Measurements from ENCODE around the gene CITED2. TPM values are rescaled to one million over a fixed set of nuclear protein-coding genes. Genes with fewer than 3 reads are reported as not detected.
"Not testable (repeated sequence)": the region's sequence is repeated elsewhere in the genome, so short reads cannot be mapped to it uniquely, and the experiment has no call there.

Gene CITED2
- polyA plus RNA-seq, 1 donor, result 99.3 TPM

DNA sequence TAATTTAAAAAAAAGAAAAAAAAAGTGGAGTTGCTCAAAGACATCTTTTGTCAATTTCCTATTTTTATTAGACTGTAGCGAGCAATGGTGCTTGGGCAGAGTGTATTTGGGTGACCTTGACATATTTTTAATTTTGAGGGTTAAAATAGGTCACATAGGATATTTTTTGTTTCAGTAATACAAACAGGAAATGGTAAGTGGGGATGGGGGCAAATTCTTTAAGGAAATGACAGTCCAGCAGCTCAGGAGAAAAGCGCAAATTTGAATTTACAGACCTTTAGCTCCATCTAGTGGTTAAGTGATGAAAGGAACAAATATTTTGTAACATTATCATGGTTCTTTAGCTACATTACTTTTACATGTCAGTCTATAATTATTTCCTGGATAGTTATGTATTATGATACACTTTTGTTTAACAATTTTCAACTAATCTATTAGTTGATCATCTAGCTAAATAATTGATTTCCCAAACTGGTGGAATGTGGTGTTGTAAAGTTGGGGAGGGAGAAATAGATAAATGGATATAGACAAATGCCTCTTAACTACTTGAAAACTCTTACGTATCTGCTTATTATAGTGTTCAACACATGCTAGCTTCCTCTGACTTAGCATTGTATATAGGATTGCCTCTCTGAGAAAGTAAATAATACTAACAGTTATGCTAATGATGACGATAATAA is 10.0 kb downstream of the CITED2 start:
- no peak for DNase-seq (ENCODE audit: low read depth)

- DNase-seq (ENCODE audit: low read depth), result not testable (repeated sequence)
Measured at GRCh38 chr6:139363797-139364196, 10.7 kb downstream of the CITED2 start.

- not testable (repeated sequence) for DNase-seq (ENCODE audit: low read depth)
Measured at GRCh38 chr6:139363123-139363522, 11.3 kb downstream of the CITED2 start.

DNA sequence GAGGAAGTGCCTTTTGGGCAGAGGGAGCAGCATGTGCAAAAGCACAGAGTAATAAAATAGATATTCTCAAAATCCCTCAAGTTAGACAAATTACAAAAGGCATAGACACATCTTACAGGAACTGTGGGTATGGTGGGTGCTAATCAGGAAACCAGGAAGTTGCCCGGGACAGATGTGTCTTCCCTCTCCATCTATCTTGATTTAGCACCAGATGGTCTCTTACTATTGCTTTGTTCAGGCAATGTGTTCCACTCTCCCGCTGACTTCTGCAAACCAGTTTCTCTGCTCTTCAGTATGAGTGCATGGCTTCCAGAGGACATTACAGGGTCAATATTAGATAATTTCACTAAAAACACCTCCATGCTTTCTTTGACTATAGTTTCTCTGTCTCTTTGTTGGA is 13.2 kb downstream of the CITED2 start:
- DNase-seq (ENCODE audit: low read depth), result no peak

- DNase-seq (ENCODE audit: low read depth), result no peak
Measured at GRCh38 chr6:139356924-139357323, 17.5 kb downstream of the CITED2 start.

DNA sequence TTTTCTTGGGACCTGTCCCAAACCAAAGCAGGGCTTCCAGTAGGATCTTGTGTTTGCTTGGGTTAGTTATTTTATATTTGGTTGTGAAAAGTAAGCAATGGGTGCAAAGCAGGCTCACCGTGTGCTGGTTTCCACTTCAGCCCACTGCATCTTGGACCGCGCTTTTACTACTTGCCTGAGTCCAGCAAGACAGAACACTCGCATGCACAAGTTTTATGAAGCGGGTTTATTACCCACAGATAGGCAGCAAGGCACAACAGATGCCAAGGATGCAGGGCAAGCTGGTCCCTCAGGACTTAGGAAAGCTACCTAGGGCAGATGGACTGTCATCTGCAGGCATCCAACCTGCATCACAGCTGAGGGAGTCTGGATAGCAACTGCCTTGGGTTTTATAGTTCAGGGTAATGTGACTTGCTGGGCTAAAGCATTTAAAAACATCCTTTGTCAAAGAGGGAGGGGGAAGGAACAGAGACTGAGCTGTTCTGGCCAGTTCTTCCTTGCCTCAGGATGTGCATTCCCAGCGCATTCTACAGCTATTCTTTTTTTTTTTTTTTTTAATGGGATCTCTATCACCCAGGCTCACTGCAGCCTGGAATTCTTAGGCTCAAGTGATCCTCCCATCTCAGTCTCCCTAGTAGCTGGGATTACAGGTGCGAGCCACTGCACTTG is 18.5 kb downstream of the CITED2 start:
- DNase-seq (ENCODE audit: low read depth), result no peak

DNA sequence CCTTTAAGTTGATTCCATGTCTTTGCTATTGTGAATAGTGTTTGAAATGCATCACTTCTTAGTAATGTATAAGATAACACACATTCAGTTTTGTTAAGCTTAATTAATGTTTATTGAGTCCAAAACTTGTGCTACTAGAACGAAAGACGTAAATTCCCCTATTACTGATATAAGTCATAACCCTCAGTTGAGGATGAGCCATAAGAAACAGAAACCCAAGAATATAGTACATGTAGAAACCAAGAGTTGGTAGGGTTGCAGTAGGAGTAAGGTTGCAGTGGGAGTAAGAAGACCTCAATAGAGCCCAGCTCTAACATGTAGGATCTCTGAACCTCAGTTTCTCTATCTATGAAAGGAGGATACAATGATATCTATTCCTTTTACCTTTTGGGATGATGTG is 19.3 kb downstream of the CITED2 start:
- DNase-seq (ENCODE audit: low read depth), result no peak

GRCh38 chr6:139354189-139354588 is 20.3 kb downstream of the CITED2 start:
- no peak for DNase-seq (ENCODE audit: low read depth)

GRCh38 chr6:139349464-139350020 is 24.9 kb downstream of the CITED2 start:
- DNase-seq (ENCODE audit: low read depth), result no peak

- no peak for DNase-seq (ENCODE audit: low read depth)
Measured at GRCh38 chr6:139346392-139346791, 28.1 kb downstream of the CITED2 start.

DNA sequence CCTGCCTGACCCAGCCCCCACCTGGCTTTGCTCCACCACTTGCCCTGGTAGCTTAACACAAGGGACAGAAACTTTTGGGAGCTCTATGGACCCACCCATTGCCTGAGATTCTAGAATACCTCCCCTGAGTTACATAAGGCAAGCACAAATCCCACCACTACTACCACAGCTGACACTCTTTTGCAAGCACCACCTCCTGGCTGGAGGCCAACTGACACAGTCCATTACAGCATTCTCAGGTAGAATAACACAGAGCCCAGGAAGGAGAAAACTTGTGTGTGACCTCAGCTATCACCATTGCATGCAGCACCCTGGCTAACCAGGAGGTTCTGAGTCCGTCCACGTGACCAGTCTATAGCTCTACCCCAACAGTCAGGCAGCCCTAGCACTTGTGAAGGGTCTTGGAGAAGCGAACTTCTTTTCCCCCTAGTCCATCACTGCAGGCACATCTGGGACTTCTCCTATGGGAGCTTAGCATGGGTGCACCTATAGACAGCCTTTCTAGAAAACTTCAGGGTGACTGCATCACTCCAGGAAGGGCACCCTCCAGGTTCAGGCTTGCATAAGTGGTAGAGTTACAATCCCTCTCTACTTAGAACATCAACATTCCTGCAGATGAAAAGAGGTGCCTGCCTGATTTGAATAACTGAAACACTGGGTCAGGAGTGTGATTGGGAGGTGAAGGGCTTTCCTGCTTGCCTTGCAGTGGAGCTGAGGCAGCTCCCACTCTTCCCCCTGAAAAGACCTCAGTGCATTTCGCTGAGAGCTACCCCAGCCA is 30.1 kb downstream of the CITED2 start:
- no peak for DNase-seq (ENCODE audit: low read depth)

DNA sequence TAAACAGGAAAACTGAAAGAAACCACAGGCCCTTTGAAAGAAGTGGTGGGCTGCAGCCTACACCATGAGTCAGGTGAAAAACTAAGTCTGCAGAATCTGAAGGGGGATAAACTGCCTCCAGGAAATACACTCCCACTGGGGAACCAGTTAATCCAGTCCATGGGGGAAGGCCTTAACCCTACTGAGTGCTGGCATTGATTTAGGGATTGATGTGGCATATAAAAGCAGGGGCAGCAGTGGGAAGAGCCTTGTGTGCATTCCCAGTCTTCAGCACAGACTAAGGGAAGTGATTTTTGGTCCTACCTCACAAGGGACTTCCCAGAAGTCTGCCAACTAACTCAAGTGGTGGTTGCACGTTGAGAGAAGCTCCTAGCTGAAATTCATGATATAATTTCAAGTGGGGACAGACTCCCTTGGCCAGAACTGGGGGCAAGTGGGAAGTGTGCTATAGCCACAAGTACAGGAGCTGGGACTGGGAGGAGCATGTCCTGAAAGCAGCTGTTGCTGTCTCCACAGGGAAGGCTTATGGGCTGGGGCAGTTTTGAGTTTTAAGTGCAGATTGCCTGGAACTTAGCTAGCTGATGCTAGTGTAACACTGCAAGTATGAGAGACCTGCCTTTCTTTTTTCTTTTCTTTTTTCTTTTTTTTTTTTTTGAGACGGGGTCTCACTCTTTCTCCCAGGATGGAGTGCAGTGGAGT is 31.2 kb downstream of the CITED2 start:
- DNase-seq (ENCODE audit: low read depth), result no peak

DNA sequence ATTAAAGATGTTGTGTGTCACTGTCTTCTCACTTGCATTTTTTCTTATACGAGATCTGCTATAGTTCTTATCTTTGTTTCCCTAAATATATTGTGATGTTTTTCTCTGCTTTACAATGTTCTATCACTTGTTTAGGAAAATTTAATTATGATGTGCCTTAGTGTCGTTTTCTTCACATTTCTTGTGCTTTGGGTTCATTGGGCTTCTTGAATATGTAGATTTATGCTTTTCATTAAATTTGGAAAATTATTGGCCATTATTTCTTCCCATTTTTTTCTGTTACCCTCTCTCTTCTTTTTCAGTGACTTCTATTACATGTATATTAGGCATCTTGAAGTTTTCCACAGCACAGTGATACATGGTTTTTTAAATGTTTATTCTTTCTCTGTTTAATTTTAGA is 33.4 kb downstream of the CITED2 start:
- no peak for DNase-seq (ENCODE audit: low read depth)

DNA sequence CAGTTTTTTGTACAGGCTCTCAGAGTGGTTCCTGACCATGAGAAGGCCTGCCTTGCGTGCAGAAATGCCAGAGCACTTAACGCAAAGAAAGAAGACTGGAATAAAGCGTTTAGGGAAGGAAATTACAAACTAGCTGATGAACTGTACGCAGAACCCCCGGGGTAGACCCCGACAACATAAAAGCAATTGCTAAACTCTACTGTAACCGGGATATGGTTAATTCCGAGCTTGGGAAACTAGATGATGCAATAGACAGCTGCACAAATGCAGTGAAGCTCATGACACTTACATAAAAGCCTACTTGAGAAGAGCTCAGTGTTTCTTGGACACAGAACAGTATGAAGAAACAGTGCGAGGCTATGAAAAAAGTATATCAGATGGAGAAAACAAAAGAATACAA is 35.7 kb downstream of the CITED2 start:
- no peak for DNase-seq (ENCODE audit: low read depth)

GRCh38 chr6:139337830-139338229 is 36.6 kb downstream of the CITED2 start:
- DNase-seq (ENCODE audit: low read depth), result no peak

DNA sequence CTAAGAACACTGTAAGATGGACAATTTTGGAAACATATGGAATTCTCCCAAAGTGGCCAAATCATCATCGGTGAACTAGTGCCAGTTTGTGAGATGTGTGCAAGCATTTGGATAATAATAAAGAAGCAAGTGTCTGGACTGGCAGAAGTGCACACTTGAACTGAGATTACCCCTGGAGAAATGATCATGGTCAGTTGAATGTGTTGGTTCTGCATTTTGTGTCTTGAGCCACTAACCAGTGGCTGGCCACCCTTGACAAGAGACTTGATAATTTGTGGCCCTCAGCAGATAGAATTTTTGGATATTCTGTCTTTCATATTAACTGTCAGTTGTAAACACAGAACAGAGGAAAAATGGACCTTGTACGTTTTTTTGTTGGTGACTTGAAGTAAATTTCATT is 37.4 kb downstream of the CITED2 start:
- DNase-seq (ENCODE audit: low read depth), result no peak

- no peak for DNase-seq (ENCODE audit: low read depth)
Measured at GRCh38 chr6:139336488-139336887, 38.0 kb downstream of the CITED2 start.

- no peak for DNase-seq (ENCODE audit: low read depth)
Measured at GRCh38 chr6:139335447-139336210, 38.8 kb downstream of the CITED2 start.

DNA sequence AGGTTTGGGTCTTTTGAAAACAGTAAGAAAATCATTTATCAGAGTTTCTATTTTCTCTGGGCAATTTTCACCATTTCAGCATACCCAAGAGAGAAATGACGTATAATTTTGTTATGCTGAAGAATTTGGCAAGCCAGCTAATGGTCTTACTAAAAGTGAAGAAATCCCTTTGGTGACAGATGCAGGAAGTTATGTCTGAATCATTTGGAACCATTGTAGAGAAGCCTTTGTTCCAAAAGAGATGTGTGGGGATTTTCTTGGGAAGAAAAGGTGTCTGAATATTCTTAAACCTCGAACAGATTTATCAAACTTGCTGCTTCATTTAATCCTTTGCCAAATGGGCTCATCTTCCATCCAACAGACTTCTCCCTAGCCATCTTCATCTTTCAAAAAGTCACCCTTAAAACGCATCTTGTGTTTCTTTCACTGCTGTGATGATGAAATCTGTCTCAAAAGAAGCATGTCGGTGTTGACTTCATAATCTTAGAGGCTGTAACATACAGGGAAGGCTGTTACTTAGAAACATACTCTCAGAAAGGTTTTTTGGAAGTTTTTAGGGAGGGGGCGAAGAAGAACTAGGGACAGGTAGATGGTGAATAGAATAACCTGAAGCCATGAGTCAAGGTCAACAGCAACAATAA is 39.5 kb downstream of the CITED2 start:
- DNase-seq (ENCODE audit: low read depth), result peak; percentile 81

- no peak for DNase-seq (ENCODE audit: low read depth)
Measured at GRCh38 chr6:139330826-139331500, 43.5 kb downstream of the CITED2 start.

Data from forelimb muscle (tissue), 1 donor.